Measurements from ENCODE around the gene ASCL5. TPM values are rescaled to one million over a fixed set of nuclear protein-coding genes. Genes with fewer than 3 reads are reported as not detected.

The ASCL5 gene
- total and polyA plus RNA-seq, 2 of the 13 experiments (the other 11 are each of a cell fraction or from before 2014, with no cell fraction given): not detected

GRCh38 chr1:201171063-201172036, 44.4 kb upstream of the ASCL5 start (continued):
- TF ChIP-seq ZNF225 (CRISPR knock-in tag; IDR thresholded peaks at IDR 0.05) (0 out of 2 replicates have a peak, but pooled peaks have one; percentile 20), ZNF224 (CRISPR knock-in tag; IDR thresholded peaks at IDR 0.05) (0 out of 2 replicates have a peak, but pooled peaks have one; percentile 5), ZNF263 (CRISPR knock-in tag; IDR thresholded peaks at IDR 0.05) (peak; percentile 84), CENPX (CRISPR knock-in tag; IDR thresholded peaks at IDR 0.05) (no peak), ZNF605 (CRISPR knock-in tag; IDR thresholded peaks at IDR 0.05) (peak; percentile 16), MED13 (CRISPR knock-in tag; IDR thresholded peaks at IDR 0.05) (0 out of 2 replicates have a peak, but pooled peaks have one; percentile 28), ZNF766 (CRISPR knock-in tag; IDR thresholded peaks at IDR 0.05; ENCODE audit: borderline replicate concordance) (no peak), PAWR (CRISPR knock-in tag; IDR thresholded peaks at IDR 0.05; ENCODE audit: borderline replicate concordance) (0 out of 2 replicates have a peak, but pooled peaks have one; percentile 17), PHF8 (CRISPR knock-in tag; IDR thresholded peaks at IDR 0.05) (peak; percentile 68), TAF1 (CRISPR knock-in tag; IDR thresholded peaks at IDR 0.05) (peak; percentile 58; the same call in 1 of the 2 replicates), ZNF549 (CRISPR knock-in tag; IDR thresholded peaks at IDR 0.05) (0 out of 2 replicates have a peak, but pooled peaks have one; percentile 76), ZNF160 (CRISPR knock-in tag; IDR thresholded peaks at IDR 0.05) (0 out of 2 replicates have a peak, but pooled peaks have one; percentile 12), NFKB2 (CRISPR knock-in tag; IDR thresholded peaks at IDR 0.05; ENCODE audit: borderline replicate concordance) (peak; percentile 38; the same call in 1 of the 2 replicates), NFE2L1 (CRISPR knock-in tag; IDR thresholded peaks at IDR 0.05; ENCODE audit: borderline replicate concordance) (no peak), ZNF777 (CRISPR knock-in tag; IDR thresholded peaks at IDR 0.05) (peak; percentile 63; the same call in 1 of the 2 replicates), RAD21 (CRISPR knock-in tag; IDR thresholded peaks at IDR 0.05) (peak; percentile 64; the same call in 1 of the 2 replicates), YEATS4 (CRISPR knock-in tag; IDR thresholded peaks at IDR 0.05; ENCODE audit: borderline replicate concordance) (0 out of 2 replicates have a peak, but pooled peaks have one; percentile 45), NR1H2 (CRISPR knock-in tag; IDR thresholded peaks at IDR 0.05; ENCODE audit: borderline replicate concordance, low read depth) (no peak), ZNF260 (CRISPR knock-in tag; IDR thresholded peaks at IDR 0.05; ENCODE audit: borderline replicate concordance, low read depth) (0 out of 2 replicates have a peak, but pooled peaks have one; percentile 18), ZNF124 (CRISPR knock-in tag; IDR thresholded peaks at IDR 0.05) (peak; percentile 16; the same call in 1 of the 2 replicates), UBTF (CRISPR knock-in tag; IDR thresholded peaks at IDR 0.05) (peak; percentile 83), ZNF264 (CRISPR knock-in tag; IDR thresholded peaks at IDR 0.05) (no peak), KAT7 (CRISPR knock-in tag; IDR thresholded peaks at IDR 0.05; ENCODE audit: borderline replicate concordance) (peak; percentile 47; the same call in 1 of the 2 replicates), ZBTB8A (CRISPR knock-in tag; IDR thresholded peaks at IDR 0.05; ENCODE audit: borderline replicate concordance, low read depth) (0 out of 2 replicates have a peak, but pooled peaks have one; percentile 65), ARID2 (CRISPR knock-in tag; IDR thresholded peaks at IDR 0.05; ENCODE audit: borderline replicate concordance) (no peak), ZNF34 (CRISPR knock-in tag; IDR thresholded peaks at IDR 0.05; ENCODE audit: borderline replicate concordance) (no peak), ZNF747 (CRISPR knock-in tag; IDR thresholded peaks at IDR 0.05; ENCODE audit: borderline replicate concordance) (peak; percentile 54; the same call in 1 of the 2 replicates), GATAD2A (CRISPR knock-in tag; IDR thresholded peaks at IDR 0.05) (peak; percentile 32), ZNF790 (CRISPR knock-in tag; IDR thresholded peaks at IDR 0.05; ENCODE audit: borderline replicate concordance) (peak; percentile 60; the same call in 1 of the 2 replicates)
